Stimulated activated CD8-positive, alpha-beta memory T cell treated with anti-CD3 and anti-CD28 coated beads, Interleukin-4, amount 100 ng/mL, for 48 hours (primary cell): ENCODE data around the gene GJC2.
A peak's percentile ranks its signal among the peaks of the same experiment; 100 is the strongest.

Experiments
- DNase-seq: peaks from one replicate; pipeline ENCODE4 v3.0.0-alpha.2; 2020

Gene GJC2

DNA sequence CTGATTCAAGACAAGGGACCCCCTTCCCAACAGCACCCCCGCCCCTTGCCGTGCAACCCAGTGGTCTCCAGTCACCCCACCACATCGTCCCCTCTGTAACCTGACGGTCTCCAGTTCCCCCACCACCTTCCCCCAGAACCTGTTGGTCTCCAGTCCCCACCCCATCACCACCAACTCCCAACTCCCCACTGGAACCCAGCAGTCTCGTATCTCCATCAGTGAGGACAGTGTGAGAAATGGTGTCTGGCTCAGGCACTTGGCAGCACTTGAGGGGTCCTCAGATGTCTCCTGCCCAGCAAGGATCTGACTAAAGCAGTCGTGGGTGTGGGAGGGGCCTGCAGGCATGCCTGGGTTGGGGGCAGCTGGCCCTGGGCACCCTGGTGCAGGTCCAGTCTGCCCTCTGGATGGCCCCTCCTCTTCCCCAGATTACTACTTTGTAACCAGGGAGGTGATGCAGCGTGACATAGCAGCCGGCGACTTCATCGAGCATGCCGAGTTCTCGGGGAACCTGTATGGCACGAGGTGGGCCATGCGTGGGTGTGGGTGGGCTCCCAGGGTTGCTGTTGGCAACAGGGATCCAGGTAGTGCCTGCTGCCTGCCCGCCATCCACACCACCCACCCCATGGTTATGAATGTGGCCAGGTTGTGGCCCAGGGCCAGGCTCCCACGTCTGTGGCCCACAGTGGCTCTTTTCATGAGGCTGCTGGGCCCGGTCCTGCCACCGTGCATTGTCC lies 3.1 kb upstream of the GJC2 start:
- no peak for DNase-seq

DNA sequence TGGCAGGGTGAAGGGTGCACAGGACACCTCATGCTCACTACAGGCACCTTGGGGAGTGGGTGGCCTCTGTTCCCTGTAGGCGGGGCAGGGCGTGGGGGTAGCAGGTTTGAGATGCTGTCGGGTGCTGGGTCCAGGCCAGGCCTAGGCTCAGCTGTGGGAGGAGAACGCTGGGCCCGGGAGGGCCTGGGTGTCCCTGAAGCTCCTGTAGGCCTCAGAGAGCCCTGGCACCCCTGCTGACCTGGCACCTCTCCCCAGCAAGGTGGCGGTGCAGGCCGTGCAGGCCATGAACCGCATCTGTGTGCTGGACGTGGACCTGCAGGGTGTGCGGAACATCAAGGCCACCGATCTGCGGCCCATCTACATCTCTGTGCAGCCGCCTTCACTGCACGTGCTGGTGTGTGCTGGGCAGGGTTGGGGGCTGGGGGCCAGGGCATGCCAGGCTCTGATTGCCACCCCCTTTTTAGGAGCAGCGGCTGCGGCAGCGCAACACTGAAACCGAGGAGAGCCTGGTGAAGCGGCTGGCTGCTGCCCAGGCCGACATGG lies 2.5 kb upstream of the GJC2 start:
- no peak for DNase-seq

DNA sequence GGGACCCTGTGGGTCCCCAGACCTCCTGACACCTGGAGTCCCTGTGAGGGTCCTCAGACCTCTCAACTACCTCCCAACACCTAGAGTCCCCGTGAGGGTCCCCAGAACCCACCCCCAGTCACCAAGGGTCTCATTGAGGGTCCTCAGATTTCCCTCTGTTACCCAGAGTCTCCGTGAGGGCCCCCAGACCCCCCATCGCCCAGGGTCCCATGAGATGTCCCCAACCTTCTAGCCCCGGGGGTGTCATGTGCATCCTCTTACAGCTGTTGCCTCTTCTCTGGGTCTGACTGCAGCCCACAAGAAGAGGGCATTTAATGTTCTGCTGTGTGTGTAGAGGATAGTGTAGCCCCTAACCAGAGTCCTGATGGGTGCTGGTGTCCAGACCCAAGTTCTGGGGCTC lies 2.0 kb upstream of the GJC2 start:
- DNase-seq: no peak

DNA sequence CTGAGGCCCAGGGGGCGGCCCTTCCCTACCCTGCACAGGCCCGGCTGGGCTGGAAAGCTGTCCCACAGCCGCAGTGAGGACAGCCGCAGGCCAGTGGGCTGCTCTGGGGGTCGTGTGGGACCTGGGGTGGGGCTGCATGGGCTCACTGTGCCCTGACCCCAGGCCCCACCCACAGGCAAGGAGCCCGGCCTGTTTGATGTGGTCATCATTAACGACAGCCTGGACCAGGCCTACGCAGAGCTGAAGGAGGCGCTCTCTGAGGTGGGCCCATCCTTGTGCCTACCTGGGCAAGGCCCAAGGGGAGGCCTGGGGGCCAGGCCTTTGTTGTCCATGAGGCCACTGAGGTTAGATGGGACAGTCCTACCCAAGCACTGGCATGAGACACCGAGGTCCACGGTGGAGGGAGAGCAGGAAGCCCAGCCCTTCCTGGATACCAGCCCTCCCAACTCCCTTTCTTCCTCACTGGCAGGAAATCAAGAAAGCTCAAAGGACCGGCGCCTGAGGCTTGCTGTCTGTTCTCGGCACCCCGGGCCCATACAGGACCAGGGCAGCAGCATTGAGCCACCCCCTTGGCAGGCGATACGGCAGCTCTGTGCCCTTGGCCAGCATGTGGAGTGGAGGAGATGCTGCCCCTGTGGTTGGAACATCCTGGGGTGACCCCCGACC lies 1.4 kb upstream of the GJC2 start:
- DNase-seq: no peak

DNA sequence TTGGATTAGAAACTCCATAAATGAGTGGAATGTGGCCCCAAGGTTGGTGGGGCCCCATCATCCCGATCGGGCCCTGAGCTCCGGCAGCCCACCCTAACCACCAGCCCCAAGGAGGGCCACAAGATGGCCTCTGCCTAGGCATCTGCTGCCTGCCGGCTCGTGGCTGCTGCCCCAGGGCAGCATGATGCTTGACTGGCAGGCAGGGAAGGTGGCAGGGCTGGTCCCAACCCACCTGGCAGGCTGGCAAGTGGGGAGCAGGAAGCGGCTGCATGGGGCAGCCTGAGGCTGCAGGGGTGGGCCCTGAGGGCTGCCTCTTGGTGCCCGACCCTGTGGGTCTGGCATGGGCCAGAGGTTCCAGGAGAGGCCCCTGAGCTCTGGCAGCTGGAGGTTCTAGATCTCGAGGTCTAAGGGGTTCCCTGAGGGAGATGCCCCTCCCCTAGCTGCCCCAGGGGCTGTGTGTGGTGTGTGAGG lies 760 bp upstream of the GJC2 start:
- DNase-seq: no peak

DNA sequence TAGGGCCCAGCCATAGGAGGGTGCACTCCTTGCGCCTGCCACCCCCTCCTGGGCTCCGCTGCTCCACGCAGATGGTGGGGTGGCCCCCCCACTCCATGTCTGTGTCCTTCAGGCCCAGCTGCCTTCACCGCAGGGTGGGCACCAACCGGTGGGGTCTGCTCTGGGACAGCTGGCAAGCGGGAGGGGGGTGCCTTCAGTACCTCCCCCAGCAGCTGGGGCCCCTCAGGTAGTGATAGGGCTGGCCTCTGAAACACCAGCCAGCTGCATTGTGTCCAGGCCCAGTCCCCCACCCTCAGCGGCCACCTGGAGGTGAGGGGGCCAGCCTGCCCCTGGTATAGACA lies 360 bp downstream of the GJC2 start:
- DNase-seq: no peak

DNA sequence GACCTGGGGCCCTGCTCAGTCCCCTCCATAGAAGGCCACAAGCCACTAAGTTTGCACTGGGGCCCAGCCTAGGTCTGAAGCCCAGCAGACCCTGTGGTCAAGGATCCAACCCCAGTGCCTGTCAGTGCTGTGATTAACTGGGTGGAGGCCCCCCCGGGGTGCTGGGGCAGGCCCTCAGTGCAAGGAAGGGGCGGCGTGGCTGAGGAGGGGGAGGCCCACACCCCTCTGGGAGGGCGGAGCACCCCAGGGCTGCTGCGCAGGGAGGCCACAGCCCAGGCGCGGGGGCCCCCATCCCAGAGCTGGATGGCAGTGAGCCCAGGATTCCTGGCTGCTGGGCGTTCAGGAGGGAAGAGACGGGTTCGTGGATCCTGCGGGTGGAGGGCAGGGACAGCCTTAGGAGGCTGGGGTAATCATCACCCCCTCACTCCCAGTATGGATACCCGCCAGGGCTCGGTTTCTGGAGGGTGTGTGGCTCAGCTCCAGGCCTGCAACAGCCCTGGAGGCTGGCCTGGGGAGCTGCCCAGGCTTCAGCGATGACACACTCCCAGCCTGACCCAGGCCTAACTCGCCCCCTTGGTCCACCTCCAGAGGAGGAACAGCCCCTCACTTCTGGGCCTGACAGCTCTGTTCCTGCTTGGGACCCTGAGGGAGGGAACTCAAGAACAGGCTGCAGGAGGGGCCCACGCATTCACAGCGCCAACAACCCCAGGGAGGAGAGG lies 890 bp downstream of the GJC2 start:
- DNase-seq: no peak

DNA sequence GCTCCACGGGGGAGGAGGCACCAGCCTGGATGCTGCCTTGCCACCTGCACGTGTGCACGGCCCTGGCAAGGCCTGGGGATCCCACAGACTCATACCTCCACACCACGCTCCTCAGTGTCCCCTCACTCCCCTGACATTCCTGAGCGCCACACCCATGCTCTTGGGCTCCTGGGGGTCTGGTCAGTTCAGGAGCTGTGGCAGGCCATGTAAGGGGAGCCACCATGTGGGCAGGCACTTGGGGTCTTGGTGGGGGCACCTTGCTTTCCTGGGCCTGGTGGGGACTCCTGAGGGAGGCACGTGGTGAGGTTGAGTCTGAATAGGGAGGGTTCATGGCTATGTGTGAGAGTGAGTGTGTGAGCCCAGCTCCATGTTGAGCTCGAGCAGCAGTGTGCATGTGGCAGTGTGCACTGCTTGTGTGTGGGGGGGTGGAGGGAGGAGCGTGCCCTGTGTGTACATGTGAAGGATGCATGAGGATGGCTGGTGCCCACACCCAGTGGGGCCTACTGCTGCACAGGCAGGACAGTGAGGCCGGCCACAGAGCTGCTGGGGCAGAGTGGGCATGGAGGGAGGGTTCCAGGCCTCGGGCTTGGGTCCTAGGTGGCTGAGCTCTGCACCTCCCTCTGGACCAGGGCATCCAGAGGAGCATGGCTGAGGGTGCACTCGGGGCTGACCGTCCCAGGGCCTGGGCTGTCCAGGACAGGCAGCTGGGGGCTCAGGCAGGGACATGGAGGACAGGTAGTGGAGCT lies 1.6 kb downstream of the GJC2 start:
- no peak for DNase-seq

DNA sequence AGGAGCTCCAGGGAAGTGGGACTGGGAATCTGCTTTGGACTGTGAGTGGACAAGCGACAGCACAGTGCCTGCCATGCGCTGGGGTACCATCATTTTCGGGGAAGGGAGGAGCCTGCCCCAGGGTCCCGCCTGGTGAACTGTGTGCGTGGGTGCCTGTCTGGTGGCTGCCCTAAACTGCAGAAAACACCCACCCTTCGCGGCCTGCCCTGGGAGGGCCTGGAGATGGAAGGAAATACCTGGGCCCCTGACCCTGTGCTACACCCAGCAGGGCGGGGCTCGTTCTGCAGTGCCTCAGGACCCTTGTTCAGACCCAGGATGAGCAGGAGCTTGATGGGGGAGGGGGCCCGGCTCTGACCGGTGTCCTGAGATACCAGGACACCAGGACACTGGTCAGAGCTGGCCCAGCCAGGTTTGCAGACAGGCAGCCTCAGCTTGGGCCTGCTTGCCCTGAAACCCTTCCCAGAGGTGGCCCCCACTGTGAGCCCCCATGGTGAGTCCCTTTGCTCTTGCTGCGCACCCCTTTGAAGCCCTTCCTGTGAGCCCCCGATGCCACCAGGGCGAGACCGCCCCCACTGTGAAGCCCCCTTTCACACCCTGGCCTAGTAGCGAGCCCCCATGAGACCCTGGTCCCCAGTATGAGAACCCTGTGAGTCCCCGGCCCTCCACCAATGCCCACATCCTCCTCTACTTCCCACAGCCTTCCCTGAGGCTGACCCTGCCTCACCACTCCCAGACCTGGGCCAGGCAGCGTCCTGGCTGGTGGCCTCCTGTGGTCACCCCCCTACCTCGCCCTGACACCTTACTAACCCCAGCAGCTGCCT lies 2.6 kb downstream of the GJC2 start:
- DNase-seq: no peak

DNA sequence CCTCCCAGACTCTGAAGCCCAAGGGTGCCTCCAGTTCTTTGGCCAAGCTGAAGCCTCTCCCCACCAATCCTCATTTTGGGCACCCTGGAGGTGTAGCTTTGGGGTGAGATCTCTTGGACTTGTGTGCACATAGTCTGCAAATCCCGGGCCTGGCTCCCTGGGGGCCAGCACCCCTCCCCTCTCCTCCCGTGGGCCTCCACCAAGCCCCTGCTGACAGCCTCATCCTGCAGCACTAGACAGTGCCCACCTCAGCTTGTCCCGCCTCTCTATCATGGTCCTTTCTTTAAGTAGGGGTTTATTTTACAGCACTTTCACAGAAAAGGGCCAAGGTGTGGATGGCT lies 3.2 kb downstream of the GJC2 start:
- no peak for DNase-seq

DNA sequence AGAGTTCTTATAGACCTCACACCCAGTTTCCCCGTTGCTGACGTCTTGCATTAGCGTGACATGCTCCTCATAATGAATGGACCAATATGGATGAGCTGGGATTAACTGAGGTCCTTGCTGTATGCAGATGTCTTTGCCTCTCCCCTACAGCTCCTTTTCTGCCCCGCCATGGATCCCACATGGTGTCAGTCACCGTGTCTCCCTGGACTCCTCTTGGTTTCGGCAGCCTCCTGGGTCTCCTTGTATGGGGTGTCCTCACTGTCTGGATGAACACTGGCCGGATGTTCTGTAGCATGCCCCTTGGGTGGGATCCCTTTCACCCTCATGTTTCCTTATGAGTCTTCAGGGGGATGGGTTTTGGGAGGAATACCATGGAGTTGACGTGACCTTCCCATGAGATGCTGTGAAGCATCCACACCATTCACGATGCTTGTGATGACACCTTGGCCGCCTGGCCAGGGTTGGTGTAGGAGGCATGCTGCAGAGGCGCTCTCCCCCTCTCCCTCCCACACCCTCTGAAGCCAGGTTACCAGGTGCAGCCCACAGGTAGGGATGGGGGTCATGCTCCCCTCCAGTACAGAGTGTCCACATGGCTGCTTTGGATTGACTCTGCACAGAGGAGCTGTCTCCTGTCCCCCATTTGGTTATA lies 4.4 kb downstream of the GJC2 start:
- no peak for DNase-seq

DNA sequence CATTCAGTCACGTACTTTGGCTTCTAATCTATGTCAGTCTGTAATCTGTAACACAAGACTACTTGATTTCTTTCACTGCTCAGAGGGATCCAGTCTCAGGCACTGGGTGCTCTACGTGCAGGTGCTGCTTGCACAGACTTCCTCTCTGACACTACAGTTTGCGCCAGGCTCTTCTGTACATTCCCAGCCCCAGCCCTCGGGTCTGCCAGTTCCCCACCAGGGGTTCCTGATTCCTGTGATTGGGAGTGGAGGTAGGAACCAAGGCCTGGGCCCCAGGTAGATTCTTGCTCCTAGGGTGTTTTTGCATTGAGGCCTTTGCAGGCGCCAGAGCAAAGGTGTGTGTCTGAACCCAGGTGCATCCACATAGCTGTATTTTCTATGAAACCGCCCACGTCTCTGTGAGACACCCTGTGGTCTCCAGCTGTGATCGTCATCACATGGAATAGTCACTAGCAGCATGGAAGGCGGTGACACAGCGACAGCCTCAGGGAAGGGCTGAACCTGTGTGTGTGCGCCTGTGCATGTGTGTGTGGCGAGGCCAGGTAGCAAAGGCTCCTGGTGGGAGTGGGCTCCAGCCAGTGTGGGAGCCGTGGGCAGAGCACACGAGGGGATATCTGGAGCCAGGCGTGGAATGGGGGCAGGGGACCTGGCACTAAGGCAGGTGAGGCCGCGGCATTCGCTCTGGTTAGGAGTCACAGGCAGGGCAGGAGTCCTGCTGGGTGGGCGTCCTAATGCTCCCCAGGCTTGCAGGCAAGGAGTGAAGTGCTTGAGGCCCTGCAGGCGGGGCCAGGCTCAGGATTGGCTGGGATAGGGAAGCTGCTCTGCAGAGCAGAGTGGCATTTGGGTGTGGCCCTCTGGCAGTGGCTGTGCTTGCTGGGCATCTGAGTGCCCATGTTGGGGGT lies 5.2 kb downstream of the GJC2 start:
- DNase-seq: peak; percentile 58

DNA sequence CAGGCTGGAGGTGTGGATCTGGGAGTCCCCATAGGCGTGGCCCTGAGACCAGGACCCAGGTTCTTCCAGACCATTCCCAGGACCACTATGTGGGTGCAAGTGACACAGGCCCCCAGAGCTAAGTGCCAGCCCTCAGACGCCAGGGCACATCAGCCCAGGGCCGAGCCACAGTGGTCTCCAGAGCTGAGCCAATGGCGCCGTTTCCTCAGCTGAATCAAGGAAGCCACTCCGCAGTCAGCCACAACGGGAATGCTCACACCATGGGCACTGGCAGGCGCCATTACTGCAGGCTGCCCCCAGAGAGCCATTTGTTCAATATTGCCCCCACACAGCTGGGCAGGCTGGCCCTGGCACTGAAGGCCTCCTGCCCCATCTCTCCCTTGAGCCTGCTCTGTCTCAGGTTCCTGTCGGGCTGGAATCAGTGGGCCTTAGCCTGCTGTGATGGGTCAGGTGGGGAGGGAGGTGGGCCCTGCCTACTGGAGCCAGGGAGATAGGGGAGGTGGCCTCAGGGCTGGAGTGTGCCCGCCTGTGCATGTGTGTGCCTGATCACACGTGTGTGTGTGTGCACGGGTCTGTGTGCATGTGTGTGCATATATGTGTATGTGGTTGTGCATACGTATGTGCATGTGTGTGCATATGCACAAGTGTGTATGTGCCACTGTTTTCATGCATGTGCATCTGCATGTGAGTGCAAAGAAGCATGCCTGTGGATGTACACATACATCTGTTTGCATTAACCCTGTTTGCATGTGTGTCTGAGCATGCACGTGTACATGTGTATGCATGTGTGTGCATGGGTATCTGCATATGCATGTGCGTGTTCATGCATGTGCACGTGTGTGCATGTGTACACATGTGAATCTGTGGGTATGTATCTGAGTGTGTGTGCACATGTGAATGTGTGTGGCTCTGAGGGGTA lies 6.1 kb downstream of the GJC2 start:
- DNase-seq: no peak

DNA sequence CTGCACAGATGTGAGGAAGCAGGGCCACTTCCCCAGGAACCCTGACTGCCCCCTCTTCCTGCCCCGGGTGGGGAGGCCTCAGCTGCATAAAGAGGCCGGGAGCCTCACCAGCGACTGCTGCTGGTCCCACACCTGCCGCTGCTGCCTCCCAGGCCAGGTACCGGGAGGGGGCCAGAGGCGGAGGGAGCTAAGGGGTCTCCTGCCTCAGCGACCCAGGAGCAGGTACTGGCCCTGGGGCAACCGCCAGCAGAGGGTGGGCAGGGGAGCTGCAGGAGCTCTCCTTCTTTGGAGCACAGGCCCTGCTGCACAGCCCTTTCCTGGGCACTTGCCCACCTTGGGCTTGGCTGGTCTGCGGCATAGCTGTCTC lies 6.8 kb downstream of the GJC2 start:
- no peak for DNase-seq

DNA sequence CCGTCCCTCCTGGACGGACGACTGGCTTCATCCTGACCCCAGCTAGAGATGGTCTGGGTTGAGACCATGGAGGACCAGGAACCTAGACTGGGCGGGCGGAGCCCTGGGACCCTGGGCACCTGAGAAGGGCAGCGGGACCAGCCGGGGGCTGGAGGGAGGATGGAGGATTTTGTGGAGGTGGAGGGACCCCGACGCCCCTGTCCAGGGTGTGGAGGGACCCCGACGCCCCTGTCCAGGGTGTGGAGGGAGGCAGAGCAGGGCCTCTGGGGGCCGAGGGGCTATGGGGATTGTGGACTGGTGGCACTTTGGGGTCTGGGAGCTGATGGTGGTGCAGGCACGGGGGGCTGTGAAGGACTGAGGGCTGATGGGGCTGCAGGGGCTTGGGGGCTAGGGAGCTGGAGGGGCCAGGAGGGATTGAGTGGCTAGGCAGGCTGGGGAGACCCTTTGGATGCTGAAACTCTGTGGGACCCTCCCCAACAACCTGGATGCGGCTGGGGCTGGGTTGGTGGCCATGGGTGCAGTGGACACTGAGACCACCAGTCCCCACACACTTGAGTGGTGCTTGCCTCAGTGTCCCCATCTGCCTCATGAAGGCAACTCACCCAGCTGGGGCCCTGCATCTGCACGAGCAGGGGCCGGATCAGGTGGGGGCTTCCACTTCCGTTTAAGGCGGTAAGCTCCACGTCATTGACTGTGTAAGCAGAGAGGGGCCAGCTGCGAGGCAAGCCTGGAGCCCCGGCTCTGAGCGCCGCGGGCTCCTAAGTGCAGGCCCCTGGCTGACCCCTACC lies 7.4 kb downstream of the GJC2 start:
- DNase-seq: peak; percentile 47

DNA sequence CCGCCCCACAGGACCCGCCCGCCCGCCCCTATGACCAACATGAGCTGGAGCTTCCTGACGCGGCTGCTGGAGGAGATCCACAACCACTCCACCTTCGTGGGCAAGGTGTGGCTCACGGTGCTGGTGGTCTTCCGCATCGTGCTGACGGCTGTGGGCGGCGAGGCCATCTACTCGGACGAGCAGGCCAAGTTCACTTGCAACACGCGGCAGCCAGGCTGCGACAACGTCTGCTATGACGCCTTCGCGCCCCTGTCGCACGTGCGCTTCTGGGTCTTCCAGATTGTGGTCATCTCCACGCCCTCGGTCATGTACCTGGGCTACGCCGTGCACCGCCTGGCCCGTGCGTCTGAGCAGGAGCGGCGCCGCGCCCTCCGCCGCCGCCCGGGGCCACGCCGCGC lies 8.0 kb downstream of the GJC2 start:
- no peak for DNase-seq

DNA sequence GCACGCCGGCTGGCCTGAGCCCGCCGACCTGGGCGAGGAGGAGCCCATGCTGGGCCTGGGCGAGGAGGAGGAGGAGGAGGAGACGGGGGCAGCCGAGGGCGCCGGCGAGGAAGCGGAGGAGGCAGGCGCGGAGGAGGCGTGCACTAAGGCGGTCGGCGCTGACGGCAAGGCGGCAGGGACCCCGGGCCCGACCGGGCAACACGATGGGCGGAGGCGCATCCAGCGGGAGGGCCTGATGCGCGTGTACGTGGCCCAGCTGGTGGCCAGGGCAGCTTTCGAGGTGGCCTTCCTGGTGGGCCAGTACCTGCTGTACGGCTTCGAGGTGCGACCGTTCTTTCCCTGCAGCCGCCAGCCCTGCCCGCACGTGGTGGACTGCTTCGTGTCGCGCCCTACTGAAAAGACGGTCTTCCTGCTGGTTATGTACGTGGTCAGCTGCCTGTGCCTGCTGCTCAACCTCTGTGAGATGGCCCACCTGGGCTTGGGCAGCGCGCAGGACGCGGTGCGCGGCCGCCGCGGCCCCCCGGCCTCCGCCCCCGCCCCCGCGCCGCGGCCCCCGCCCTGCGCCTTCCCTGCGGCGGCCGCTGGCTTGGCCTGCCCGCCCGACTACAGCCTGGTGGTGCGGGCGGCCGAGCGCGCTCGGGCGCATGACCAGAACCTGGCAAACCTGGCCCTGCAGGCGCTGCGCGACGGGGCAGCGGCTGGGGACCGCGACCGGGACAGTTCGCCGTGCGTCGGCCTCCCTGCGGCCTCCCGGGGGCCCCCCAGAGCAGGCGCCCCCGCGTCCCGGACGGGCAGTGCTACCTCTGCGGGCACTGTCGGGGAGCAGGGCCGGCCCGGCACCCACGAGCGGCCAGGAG lies 8.6 kb downstream of the GJC2 start:
- no peak for DNase-seq
